ENCODE results near the gene PTPRC. TPM values are rescaled to one million over a fixed set of nuclear protein-coding genes. Genes with fewer than 3 reads are reported as not detected.

PTPRC gene
- polyA plus RNA-seq, 12 donors = 3.3 to 28.6 (median 6.2) TPM; not detected in 1

- no peak for DNase-seq
Measured at GRCh38 chr1:198619375-198620140, 19.3 kb upstream of the PTPRC start.

GRCh38 chr1:198620218-198620617 is 18.6 kb upstream of the PTPRC start:
- DNase-seq = no peak

- no peak for DNase-seq
Measured at GRCh38 chr1:198620951-198621824, 17.7 kb upstream of the PTPRC start.

- no peak for DNase-seq
Measured at GRCh38 chr1:198622001-198622400, 16.8 kb upstream of the PTPRC start.

GRCh38 chr1:198623752-198624647 is 14.8 kb upstream of the PTPRC start:
- no peak for DNase-seq

- no peak for DNase-seq
Measured at GRCh38 chr1:198624648-198624980, 14.2 kb upstream of the PTPRC start.

- no peak for DNase-seq
Measured at GRCh38 chr1:198627436-198628066, 11.3 kb upstream of the PTPRC start.

- DNase-seq = no peak
Measured at GRCh38 chr1:198628067-198628455, 10.8 kb upstream of the PTPRC start.

- DNase-seq = no peak
Measured at GRCh38 chr1:198629610-198630009, 9.2 kb upstream of the PTPRC start.

GRCh38 chr1:198630863-198631262 is 8.0 kb upstream of the PTPRC start:
- DNase-seq = no peak

GRCh38 chr1:198631292-198631691 is 7.5 kb upstream of the PTPRC start:
- DNase-seq = no peak

- DNase-seq = no peak
Measured at GRCh38 chr1:198632007-198632406, 6.8 kb upstream of the PTPRC start.

GRCh38 chr1:198633675-198634121 is 5.1 kb upstream of the PTPRC start:
- DNase-seq = no peak

GRCh38 chr1:198635964-198636363 is 2.9 kb upstream of the PTPRC start:
- DNase-seq = no peak

GRCh38 chr1:198636391-198636790 is 2.4 kb upstream of the PTPRC start:
- no peak for DNase-seq

GRCh38 chr1:198637157-198637556 is 1.7 kb upstream of the PTPRC start:
- DNase-seq = no peak

- no peak for DNase-seq
Measured at GRCh38 chr1:198637916-198638437, 863 bp upstream of the PTPRC start.

- DNase-seq = no peak
Measured at GRCh38 chr1:198638441-198638840, 399 bp upstream of the PTPRC start.

- DNase-seq = no peak
Measured at GRCh38 chr1:198639671-198640143, 867 bp downstream of the PTPRC start.

GRCh38 chr1:198640174-198640573 is 1.3 kb downstream of the PTPRC start:
- no peak for DNase-seq

GRCh38 chr1:198641501-198641900 is 2.7 kb downstream of the PTPRC start:
- DNase-seq = no peak

Data from muscle of arm (tissue), 12 donors.